ENCODE results near the gene AGO3.
A peak's percentile ranks its signal among the peaks of the same experiment; 100 is the strongest.

Gene AGO3

DNA sequence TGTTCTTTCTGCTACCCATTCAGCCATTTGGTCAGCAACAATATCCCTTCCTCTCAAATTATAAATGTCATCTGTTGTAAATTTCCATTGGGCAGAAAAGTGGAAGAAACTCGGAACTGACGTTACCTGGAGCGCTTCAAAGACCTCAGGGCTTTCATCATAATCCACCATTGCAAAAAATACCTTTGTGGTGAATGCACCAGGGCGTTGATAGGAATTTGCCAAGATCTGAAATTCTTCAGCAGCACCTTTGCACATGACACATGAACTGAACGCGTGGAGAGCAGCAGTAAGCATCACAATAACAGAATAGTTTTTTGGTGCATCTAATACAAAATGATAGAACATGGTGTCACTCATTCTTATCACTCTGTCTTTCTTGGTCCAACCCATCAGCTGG is 149.9 kb downstream of the AGO3 start:
- peaks cover 5% of the 10 kb centered on the region; the same call in 1 of the 2 replicates for H3K27me3 ChIP-seq (ENCODE audit: insufficient read depth, low read length)
- H3K79me2 ChIP-seq (ENCODE audit: insufficient read depth, low read length): no peaks in the 10 kb centered on the region
- H3K4me2 ChIP-seq (ENCODE audit: low read length): no peak overlapping the region
- TF ChIP-seq, protein P1, sequence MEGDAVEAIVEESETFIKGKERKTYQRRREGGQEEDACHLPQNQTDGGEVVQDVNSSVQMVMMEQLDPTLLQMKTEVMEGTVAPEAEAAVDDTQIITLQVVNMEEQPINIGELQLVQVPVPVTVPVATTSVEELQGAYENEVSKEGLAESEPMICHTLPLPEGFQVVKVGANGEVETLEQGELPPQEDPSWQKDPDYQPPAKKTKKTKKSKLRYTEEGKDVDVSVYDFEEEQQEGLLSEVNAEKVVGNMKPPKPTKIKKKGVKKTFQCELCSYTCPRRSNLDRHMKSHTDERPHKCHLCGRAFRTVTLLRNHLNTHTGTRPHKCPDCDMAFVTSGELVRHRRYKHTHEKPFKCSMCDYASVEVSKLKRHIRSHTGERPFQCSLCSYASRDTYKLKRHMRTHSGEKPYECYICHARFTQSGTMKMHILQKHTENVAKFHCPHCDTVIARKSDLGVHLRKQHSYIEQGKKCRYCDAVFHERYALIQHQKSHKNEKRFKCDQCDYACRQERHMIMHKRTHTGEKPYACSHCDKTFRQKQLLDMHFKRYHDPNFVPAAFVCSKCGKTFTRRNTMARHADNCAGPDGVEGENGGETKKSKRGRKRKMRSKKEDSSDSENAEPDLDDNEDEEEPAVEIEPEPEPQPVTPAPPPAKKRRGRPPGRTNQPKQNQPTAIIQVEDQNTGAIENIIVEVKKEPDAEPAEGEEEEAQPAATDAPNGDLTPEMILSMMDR (IDR thresholded peaks at IDR 0.05; ENCODE audit: low read length): no peak
- no peak for TF ChIP-seq EZH2 (IDR thresholded peaks at IDR 0.05; ENCODE audit: borderline replicate concordance, low read length)
- H3K9ac ChIP-seq (ENCODE audit: low read length): no peak overlapping the region
- no peak overlapping the region for H3K27ac ChIP-seq (ENCODE audit: low read depth, low read length, poor library complexity, severe bottlenecking)
- H3F3A ChIP-seq (ENCODE audit: insufficient read depth, low read length): no peaks in the 10 kb centered on the region
- no peaks in the 10 kb centered on the region for H3K9me3 ChIP-seq (ENCODE audit: low read length)
- no peaks in the 10 kb centered on the region for H3K9me2 ChIP-seq (ENCODE audit: low read depth, low read length)
- peaks cover 9% of the 10 kb centered on the region for H3K4me1 ChIP-seq (ENCODE audit: insufficient read depth, low read length, severe bottlenecking)
- no peaks in the 10 kb centered on the region for H3K36me3 ChIP-seq (ENCODE audit: insufficient read depth, low read length)
- H3K4me3 ChIP-seq (ENCODE audit: low read depth, low read length, poor library complexity, severe bottlenecking): no peak overlapping the region
- no peak overlapping the region for H2AFZ ChIP-seq (ENCODE audit: low read length)
- no peaks in the 10 kb centered on the region for H4K20me1 ChIP-seq (ENCODE audit: insufficient read depth, low read length)

GRCh38 chr1:36081926-36082485 is 151.1 kb downstream of the AGO3 start:
- Histone ChIP-seq H3K9ac (ENCODE audit: low read length) (no peak overlapping the region), H2AFZ (ENCODE audit: low read length) (no peak overlapping the region), H4K20me1 (ENCODE audit: insufficient read depth, low read length) (no peaks in the 10 kb centered on the region), H3F3A (ENCODE audit: insufficient read depth, low read length) (no peaks in the 10 kb centered on the region), H3K27ac (ENCODE audit: low read depth, low read length, poor library complexity, severe bottlenecking) (no peak overlapping the region), H3K79me2 (ENCODE audit: insufficient read depth, low read length) (no peaks in the 10 kb centered on the region), H3K4me1 (ENCODE audit: insufficient read depth, low read length, severe bottlenecking) (peaks cover 9% of the 10 kb centered on the region), H3K4me2 (ENCODE audit: low read length) (no peak overlapping the region), H3K4me3 (ENCODE audit: low read depth, low read length, poor library complexity, severe bottlenecking) (no peak overlapping the region), H3K27me3 (ENCODE audit: insufficient read depth, low read length) (peaks cover 5% of the 10 kb centered on the region; the same call in 1 of the 2 replicates), H3K9me2 (ENCODE audit: low read depth, low read length) (no peaks in the 10 kb centered on the region), H3K36me3 (ENCODE audit: insufficient read depth, low read length) (no peaks in the 10 kb centered on the region), H3K9me3 (ENCODE audit: low read length) (no peaks in the 10 kb centered on the region)
- TF ChIP-seq EZH2 (IDR thresholded peaks at IDR 0.05; ENCODE audit: borderline replicate concordance, low read length): no peak
- TF ChIP-seq, protein P1 (IDR thresholded peaks at IDR 0.05; ENCODE audit: low read length): peak; percentile 10; the same call in 1 of the 2 replicates

- Histone ChIP-seq H3K4me1 (ENCODE audit: insufficient read depth, low read length, severe bottlenecking) (peaks cover 13% of the 10 kb centered on the region), H3K9ac (ENCODE audit: low read length) (no peak overlapping the region), H2AFZ (ENCODE audit: low read length) (no peak overlapping the region), H3K9me2 (ENCODE audit: low read depth, low read length) (no peaks in the 10 kb centered on the region), H3K27me3 (ENCODE audit: insufficient read depth, low read length) (peaks cover 5% of the 10 kb centered on the region; the same call in 1 of the 2 replicates), H3K4me3 (ENCODE audit: low read depth, low read length, poor library complexity, severe bottlenecking) (no peak overlapping the region), H4K20me1 (ENCODE audit: insufficient read depth, low read length) (no peaks in the 10 kb centered on the region), H3K9me3 (ENCODE audit: low read length) (no peaks in the 10 kb centered on the region), H3F3A (ENCODE audit: insufficient read depth, low read length) (no peaks in the 10 kb centered on the region), H3K36me3 (ENCODE audit: insufficient read depth, low read length) (no peaks in the 10 kb centered on the region), H3K79me2 (ENCODE audit: insufficient read depth, low read length) (no peaks in the 10 kb centered on the region), H3K27ac (ENCODE audit: low read depth, low read length, poor library complexity, severe bottlenecking) (no peak overlapping the region), H3K4me2 (ENCODE audit: low read length) (no peak overlapping the region)
- no peak for TF ChIP-seq EZH2 (IDR thresholded peaks at IDR 0.05; ENCODE audit: borderline replicate concordance, low read length)
- TF ChIP-seq, protein P1 (IDR thresholded peaks at IDR 0.05; ENCODE audit: low read length): no peak
These were observed 152.3 kb downstream of the AGO3 start for GRCh38 chr1:36083219-36083618.
